H9 (cell line): ENCODE results near the gene TBC1D2. TPM values are rescaled to one million over a fixed set of nuclear protein-coding genes. Genes with fewer than 3 reads are reported as not detected.
A peak's percentile ranks its signal among the peaks of the same experiment; 100 is the strongest.

Source experiments
- DNase-seq: peaks from one replicate; pipeline ENCODE4 v3.0.0-alpha.2; 2017
- H2AFZ ChIP-seq: one replicate; pipeline ENCODE4 v1.6.1; 2013; ENCODE audit warnings: mild to moderate bottlenecking, low read length, control low read depth, moderate library complexity
- H2AK5ac ChIP-seq: 2 replicates; pipeline ENCODE4 v1.6.1; 2013; ENCODE audit warnings: low read length, control low read depth, mixed read lengths; ENCODE audit not compliant: insufficient read length
- H2BK120ac ChIP-seq: one replicate; pipeline ENCODE4 v1.6.1; 2013; ENCODE audit warnings: low read depth, mild to moderate bottlenecking, low read length, control low read depth, inconsistent platforms; ENCODE audit not compliant: poor library complexity, severe bottlenecking
- H2BK12ac ChIP-seq: 2 replicates; pipeline ENCODE4 v1.6.1; 2013; ENCODE audit warnings: low read length, control low read depth, mixed read lengths, low read depth; ENCODE audit not compliant: insufficient read length
- H2BK15ac ChIP-seq: 2 replicates; pipeline ENCODE4 v1.6.1; 2013; ENCODE audit warnings: low read depth, low read length, control low read depth
- H2BK20ac ChIP-seq: one replicate; pipeline ENCODE4 v1.6.1; 2013; ENCODE audit warnings: low read depth, mild to moderate bottlenecking, low read length, control low read depth, inconsistent platforms; ENCODE audit not compliant: poor library complexity, severe bottlenecking
- H2BK5ac ChIP-seq: 2 replicates; pipeline ENCODE4 v1.6.1; 2013; ENCODE audit warnings: low read length, control low read depth, mixed read lengths; ENCODE audit not compliant: insufficient read length
- H3K14ac ChIP-seq: 2 replicates; pipeline ENCODE4 v1.6.1; 2013; ENCODE audit warnings: low read length, control low read depth; ENCODE audit not compliant: insufficient read depth
- H3K18ac ChIP-seq: 2 replicates; pipeline ENCODE4 v1.6.1; 2013; ENCODE audit warnings: low read depth, mild to moderate bottlenecking, mixed read lengths, low read length, control low read depth; ENCODE audit not compliant: insufficient read length
- H3K23ac ChIP-seq: 2 replicates; pipeline ENCODE4 v1.6.1; 2013; ENCODE audit warnings: low read length, control low read depth, mixed read lengths, low read depth; ENCODE audit not compliant: insufficient read length
- H3K23me2 ChIP-seq: 2 replicates; pipeline ENCODE4 v1.6.1; 2013; ENCODE audit warnings: low read depth, mild to moderate bottlenecking, mixed read lengths, low read length, control low read depth; ENCODE audit not compliant: insufficient read length, poor library complexity, severe bottlenecking
- H3K27ac ChIP-seq: 2 replicates; pipeline ENCODE4 v1.5.1; 2013; ENCODE audit warnings: low read length, control low read depth, mixed read lengths, low read depth; ENCODE audit not compliant: insufficient read length
- H3K27me3 ChIP-seq: 2 replicates; pipeline ENCODE4 v1.6.1; 2013; ENCODE audit warnings: low read length, control low read depth, inconsistent platforms; ENCODE audit not compliant: insufficient read depth
- H3K4ac ChIP-seq: 2 replicates; pipeline ENCODE4 v1.6.1; 2013; ENCODE audit warnings: low read depth, mild to moderate bottlenecking, control low read depth, inconsistent platforms, low read length, moderate library complexity
- H3K4me1 ChIP-seq: 2 replicates; pipeline ENCODE4 v1.6.1; 2013; ENCODE audit warnings: low read length, control low read depth, inconsistent platforms; ENCODE audit not compliant: insufficient read depth
- H3K4me2 ChIP-seq: 2 replicates; pipeline ENCODE4 v1.6.1; 2013; ENCODE audit warnings: low read length, control low read depth, mixed read lengths; ENCODE audit not compliant: insufficient read length, insufficient read depth
- H3K56ac ChIP-seq: 2 replicates; pipeline ENCODE4 v1.6.1; 2013; ENCODE audit warnings: low read depth, mild to moderate bottlenecking, mixed read lengths, low read length, control low read depth; ENCODE audit not compliant: insufficient read length
- H3K79me1 ChIP-seq: 2 replicates; pipeline ENCODE4 v1.6.1; 2013; ENCODE audit warnings: low read depth, mild to moderate bottlenecking, moderate library complexity, low read length, control low read depth, inconsistent platforms; ENCODE audit not compliant: insufficient read depth, poor library complexity, severe bottlenecking
- H3K79me2 ChIP-seq: 2 replicates; pipeline ENCODE4 v1.6.1; 2013; ENCODE audit warnings: low read length, control low read depth, inconsistent platforms; ENCODE audit not compliant: insufficient read depth
- H3K9ac ChIP-seq: 2 replicates; pipeline ENCODE4 v1.6.1; 2013; ENCODE audit warnings: low read length, control low read depth, mixed read lengths; ENCODE audit not compliant: insufficient read length; ENCODE audit errors: extremely low read depth
- H3K9me3 ChIP-seq: one replicate; pipeline ENCODE4 v1.6.1; 2013; ENCODE audit warnings: low read depth, low read length, inconsistent platforms; ENCODE audit not compliant: control insufficient read depth
- H3T11ph ChIP-seq: one replicate; pipeline ENCODE4 v1.6.1; 2013; ENCODE audit warnings: mild to moderate bottlenecking, low read length, control low read depth, inconsistent platforms
- H4K20me1 ChIP-seq: one replicate; pipeline ENCODE4 v1.6.1; 2013; ENCODE audit not compliant: control insufficient read depth, insufficient read length, insufficient read depth
- H4K5ac ChIP-seq: 2 replicates; pipeline ENCODE4 v1.6.1; 2013; ENCODE audit warnings: low read depth, mild to moderate bottlenecking, mixed read lengths, low read length, control low read depth; ENCODE audit not compliant: insufficient read length
- H4K8ac ChIP-seq: replicated peaks from 2 replicates; pipeline ENCODE4 v1.6.1; 2013; ENCODE audit warnings: low read length, control low read depth, mixed read lengths, low read depth; ENCODE audit not compliant: insufficient read length
- H4K91ac ChIP-seq: 2 replicates; pipeline ENCODE4 v1.6.1; 2013; ENCODE audit warnings: low read depth, mild to moderate bottlenecking, moderate library complexity, mixed read lengths, low read length, control low read depth; ENCODE audit not compliant: insufficient read length
- H3K27ac Mint-ChIP-seq, 3 experiments: 2 replicates in 2 of 3; 3 replicates in 1 of 3; pipeline ENCODE4 v1.8.0; 2020 to 2021; ENCODE audit warnings: mixed read lengths in 3 of 3, mild to moderate bottlenecking in 1 of 3, moderate library complexity in 1 of 3
- H3K27me3 Mint-ChIP-seq: 2 replicates; pipeline ENCODE4 v1.8.0; 2021; ENCODE audit warnings: low read depth, mild to moderate bottlenecking, moderate library complexity, mixed read lengths
- H3K36me3 Mint-ChIP-seq, 3 experiments: 2 replicates in 2 of 3; 3 replicates in 1 of 3; pipeline ENCODE4 v1.8.0; 2020 to 2021; ENCODE audit warnings: low read depth in 3 of 3, mixed read lengths in 3 of 3; ENCODE audit not compliant: insufficient read depth in 1 of 3
- H3K4me1 Mint-ChIP-seq, 2 experiments: 2 replicates each; pipeline ENCODE4 v1.8.0; 2020; ENCODE audit warnings: mixed read lengths in 2 of 2
- H3K4me3 Mint-ChIP-seq, 2 experiments: 2 replicates in 1 of 2; 3 replicates in 1 of 2; pipeline ENCODE4 v1.8.0; 2020 to 2021; ENCODE audit warnings: mild to moderate bottlenecking in 2 of 2, mixed read lengths in 2 of 2, moderate library complexity in 1 of 2
- H3K9me3 Mint-ChIP-seq, 2 experiments: 2 replicates in 1 of 2; 3 replicates in 1 of 2; pipeline ENCODE4 v1.8.0; 2020; ENCODE audit warnings: mild to moderate bottlenecking in 2 of 2, mixed read lengths in 2 of 2, moderate library complexity in 1 of 2
- CTCF ChIP-seq: fragments of 200-600 bp; sonication (generic); conservative IDR thresholded peaks from 3 replicates; pipeline ENCODE4 v1.8.0; 2021; ENCODE audit warnings: antibody characterized with exemption, mild to moderate bottlenecking
- WGBS: extraction: QIAGEN DNeasy Blood & Tissue Kit; methylation state at CpG from one replicate; pipeline ENCODE4 v1.1.7; 2013; ENCODE audit warnings: missing lambda C conversion rate, low lambda C conversion rate, mixed read lengths; ENCODE audit not compliant: insufficient read length; ENCODE audit errors: extremely low coverage; 5-methylcytosine and 5-hydroxymethylcytosine counted together
- total RNA-seq: library from RNA; stranded (reverse); gene quantifications from 2 replicates; pipeline ENCODE4 v1.2.1, GENCODE V29; 2021

Gene TBC1D2
- total RNA-seq, 1 experiment from 2014 or later = 2.9 TPM

GRCh38 chr9:98209530-98209929, 45.9 kb downstream of the TBC1D2 start:
- no peak overlapping the region for H4K91ac ChIP-seq
- no peaks in the 10 kb centered on the region for H3K9me3 ChIP-seq
- H4K8ac ChIP-seq = no peak overlapping the region
- H3K4me2 ChIP-seq = no peak overlapping the region
- H4K5ac ChIP-seq = no peak overlapping the region
- peaks cover 14 to 28% (median 15%) of the 10 kb centered on the region in 3 experiments for H3K36me3 Mint-ChIP-seq
- H2BK20ac ChIP-seq = no peak overlapping the region
- no peak overlapping the region for H3K18ac ChIP-seq
- H3K14ac ChIP-seq = no peak overlapping the region
- H3T11ph ChIP-seq = no peak overlapping the region
- no peak overlapping the region for H2BK5ac ChIP-seq
- no peak overlapping the region for H3K4ac ChIP-seq
- H3K27me3 ChIP-seq = no peaks in the 10 kb centered on the region
- no peak overlapping the region for H3K56ac ChIP-seq
- peaks cover 6 to 10% of the 10 kb centered on the region in 2 experiments; a peak in 4 of 5 replicates for H3K9me3 Mint-ChIP-seq
- no peaks in the 10 kb centered on the region for H3K23me2 ChIP-seq
- TF ChIP-seq CTCF = no peak
- no peaks in the 10 kb centered on the region for H3K79me2 ChIP-seq
- WGBS = no CpG with 5 or more reads among the region's 3 CpGs
- H2AFZ ChIP-seq = no peak overlapping the region
- H3K4me1 ChIP-seq = no peaks in the 10 kb centered on the region
- no peak overlapping the region for H2BK120ac ChIP-seq
- no peaks in the 10 kb centered on the region for H4K20me1 ChIP-seq
- no peak overlapping the region for H3K23ac ChIP-seq
- 0 out of 7 replicates have a peak overlapping the region, but pooled peaks of 1 of the 3 experiments have one; percentile 23 for H3K27ac Mint-ChIP-seq
- no peak overlapping the region for H2BK15ac ChIP-seq
- no peak overlapping the region for H3K4me3 Mint-ChIP-seq
- no peak overlapping the region for H2BK12ac ChIP-seq
- no peak for DNase-seq
- H3K27me3 Mint-ChIP-seq = no peaks in the 10 kb centered on the region
- no peak overlapping the region for H2AK5ac ChIP-seq
- peaks cover 8 to 12% of the 10 kb centered on the region in 2 experiments for H3K4me1 Mint-ChIP-seq
- H3K79me1 ChIP-seq = no peaks in the 10 kb centered on the region
- H3K9ac ChIP-seq = no peak overlapping the region
- no peak overlapping the region for H3K27ac ChIP-seq
